Pons (tissue), 1 donor: ENCODE measurements around the gene AGBL1.

Experiments used
- DNase-seq: peaks from one replicate; pipeline ENCODE4 v3.0.0-alpha.2; 2016; ENCODE audit warnings: low spot score

The AGBL1 gene

GRCh38 chr15:86591994-86592735, 512.5 kb downstream of the AGBL1 start:
- DNase-seq: no peak

- DNase-seq: no peak
These were observed 516.1 kb downstream of the AGBL1 start for GRCh38 chr15:86595741-86596140.

DNA sequence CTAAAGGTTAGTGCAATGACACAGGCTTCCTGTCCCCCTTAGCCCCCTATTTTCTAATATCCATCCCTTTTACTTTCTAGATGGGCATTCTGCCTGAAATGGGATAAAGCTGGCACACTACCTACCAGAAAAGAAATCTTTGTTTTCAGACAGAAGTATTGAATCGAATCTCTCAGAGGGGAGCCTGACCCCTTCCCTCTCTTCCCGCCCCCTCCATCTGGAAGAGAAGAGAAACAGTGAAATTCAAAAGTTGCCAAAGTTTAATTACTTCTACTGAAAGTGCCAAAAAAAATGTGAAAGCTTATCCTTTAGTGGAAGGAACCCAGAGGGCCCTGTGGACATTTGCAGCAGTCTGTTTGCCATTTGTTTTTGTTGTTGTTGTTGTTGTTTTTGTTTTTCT, 523.8 kb downstream of the AGBL1 start:
- DNase-seq: no peak

GRCh38 chr15:86608461-86609205, 529.0 kb downstream of the AGBL1 start:
- peak; percentile 15 for DNase-seq

- DNase-seq: no peak
These were observed 529.6 kb downstream of the AGBL1 start for GRCh38 chr15:86609275-86609674.

GRCh38 chr15:86610038-86610437, 530.4 kb downstream of the AGBL1 start:
- DNase-seq: no peak

GRCh38 chr15:86611417-86612040, 531.9 kb downstream of the AGBL1 start:
- no peak for DNase-seq

DNA sequence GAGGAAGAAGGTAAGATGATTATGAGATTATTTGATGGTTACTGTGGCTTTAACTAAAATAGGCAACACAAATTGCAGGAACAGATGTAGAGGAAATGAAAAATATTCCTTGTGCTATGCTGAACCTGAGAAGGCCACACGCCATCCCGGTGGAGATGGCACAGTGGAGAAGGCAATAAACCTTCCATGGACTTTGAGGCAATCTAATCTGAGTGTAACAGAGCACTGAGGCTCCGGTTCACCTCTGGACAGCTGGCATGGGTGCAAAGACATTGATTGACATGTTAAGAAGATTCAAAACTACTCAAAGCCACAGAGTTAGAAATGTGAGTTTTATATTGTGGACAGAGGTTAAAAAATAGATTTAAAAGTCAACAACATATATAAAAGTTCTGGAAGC, 535.7 kb downstream of the AGBL1 start:
- DNase-seq: no peak

DNA sequence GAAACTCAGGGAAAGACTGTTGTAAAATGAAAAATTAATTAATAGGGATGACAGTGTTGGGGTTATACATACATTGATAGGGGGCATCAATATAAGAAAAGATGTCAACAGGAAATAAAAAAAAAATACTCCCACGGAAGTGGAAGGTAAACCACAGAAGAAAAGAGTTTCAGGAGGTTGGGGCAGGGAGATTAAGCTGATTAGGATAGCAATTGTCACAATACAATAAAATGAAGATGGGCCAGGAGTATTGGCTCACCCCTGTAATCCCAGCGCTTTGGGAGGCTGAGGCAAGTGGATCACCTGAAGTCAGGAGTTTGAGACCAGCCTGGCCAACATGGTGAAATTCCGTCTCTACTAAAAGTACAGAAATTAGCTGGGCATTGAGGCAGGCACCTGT, 536.1 kb downstream of the AGBL1 start:
- DNase-seq: no peak

DNA sequence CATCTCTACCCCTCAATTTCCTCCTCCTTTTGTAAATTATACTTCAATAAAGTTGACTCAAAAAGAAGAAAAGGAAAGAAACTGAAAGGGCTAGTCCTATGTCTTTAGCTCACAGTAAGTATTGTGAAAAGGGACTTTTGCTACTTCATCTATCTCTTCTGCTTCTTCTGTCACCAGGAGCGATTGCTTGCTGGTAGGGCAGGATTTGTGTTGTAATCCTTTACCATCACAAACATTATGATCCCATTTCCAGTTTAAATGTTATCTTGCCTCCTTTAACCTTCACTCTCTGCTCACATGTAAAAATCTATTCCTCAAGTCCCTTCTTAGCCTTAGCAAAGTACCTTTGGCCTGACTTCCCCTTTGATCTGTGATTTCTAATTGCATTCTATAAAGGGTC, 537.1 kb downstream of the AGBL1 start:
- no peak for DNase-seq

GRCh38 chr15:86620157-86620556, 540.5 kb downstream of the AGBL1 start:
- no peak for DNase-seq

- no peak for DNase-seq
These were observed 541.1 kb downstream of the AGBL1 start for GRCh38 chr15:86620641-86621349.

DNA sequence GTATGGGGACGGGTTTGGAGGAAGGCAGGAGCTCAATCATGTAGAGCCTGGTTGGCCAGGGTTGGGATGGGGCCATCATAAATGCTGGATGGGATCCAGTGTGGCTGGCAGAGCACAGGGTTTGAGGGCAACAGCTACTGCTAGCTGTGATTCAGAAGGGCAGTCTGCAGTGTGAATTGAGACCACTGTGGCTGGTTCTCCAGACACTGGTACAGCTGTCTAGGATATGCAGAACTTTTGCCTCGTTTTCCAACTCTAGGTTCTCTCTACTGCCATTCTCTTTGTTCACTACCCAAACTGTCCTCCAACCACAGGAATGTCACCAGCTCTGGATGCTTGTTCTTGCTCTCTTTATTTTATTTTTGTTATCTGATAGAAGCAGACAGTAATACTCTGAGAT, 543.6 kb downstream of the AGBL1 start:
- no peak for DNase-seq

DNA sequence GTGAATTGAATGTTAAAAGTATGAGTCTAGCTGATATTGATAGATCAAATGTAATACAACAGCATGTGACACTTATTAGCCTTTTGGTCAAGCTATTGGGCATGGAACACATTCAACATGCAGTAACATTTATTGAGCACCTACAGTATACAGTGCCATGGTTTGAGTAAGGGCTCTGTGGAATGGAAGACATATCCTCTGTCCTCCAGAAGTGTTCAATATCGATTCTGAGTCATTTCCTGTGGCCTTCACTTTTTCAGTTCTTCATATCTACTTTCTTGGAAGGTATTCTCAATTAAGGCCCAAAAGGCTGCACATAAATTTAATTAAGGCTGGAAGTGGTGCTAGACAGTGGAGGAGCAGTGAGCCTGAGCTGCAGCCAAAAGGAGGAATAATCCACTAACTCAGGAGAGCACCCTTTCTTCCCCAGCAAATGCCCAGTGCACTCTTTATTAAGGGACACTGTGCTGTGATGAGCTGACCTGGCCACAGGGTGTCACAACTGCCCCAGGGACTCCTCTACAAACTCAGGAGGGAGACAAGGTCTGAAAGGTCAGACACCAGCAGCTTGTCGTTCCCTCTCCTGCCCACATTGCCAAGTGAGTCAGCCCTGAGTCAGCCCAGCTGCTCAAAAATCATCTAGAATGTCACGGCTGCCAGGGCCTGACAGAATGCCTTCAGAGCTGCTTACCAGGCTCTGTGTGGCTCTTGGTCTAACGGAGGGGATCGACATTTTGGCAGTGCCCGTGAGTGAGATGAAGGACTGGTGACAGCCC, 544.8 kb downstream of the AGBL1 start:
- peak; percentile 45 for DNase-seq

DNA sequence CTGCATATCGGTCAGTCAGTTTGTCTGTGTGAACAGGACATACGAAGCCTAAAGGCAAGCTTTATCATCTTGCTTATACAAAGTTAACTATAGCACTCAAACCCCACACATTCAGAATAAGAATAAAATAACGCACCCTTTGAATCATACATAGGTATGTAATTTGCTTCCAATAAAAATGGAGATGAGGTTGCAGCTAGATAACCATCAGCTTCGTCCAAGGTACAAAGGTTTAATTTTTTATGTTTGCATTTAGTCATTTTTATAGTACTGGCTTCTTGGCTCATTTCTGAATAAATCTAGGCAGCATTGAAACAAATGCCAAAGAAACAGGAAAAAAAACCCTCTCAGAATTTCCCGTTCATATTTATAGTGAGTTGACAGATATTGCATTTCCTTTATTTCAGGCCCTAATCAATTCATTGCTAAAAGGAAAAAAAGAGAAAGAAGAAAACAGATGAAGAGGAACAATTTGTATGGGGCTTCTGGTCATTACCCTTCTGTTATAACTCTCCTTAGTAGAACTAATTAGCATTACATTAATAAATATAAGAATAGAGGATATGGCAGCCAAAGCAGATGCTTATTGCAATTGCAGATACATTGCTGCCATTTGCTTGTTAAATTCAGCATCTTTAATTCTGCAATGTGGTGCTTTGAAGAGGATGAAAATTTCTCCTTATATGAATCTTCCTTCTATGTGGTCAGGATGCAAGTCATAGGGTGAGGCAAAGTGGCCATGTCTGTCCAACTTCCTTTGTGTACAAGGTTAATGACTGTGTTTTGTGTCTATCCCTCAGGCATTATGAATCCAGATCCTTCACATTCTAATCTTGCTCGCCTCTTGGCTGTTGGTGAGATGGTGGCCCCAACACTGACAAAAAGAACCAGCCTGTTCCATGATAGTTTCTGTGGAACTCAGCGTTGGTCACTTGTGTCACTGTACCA, 550.0 kb downstream of the AGBL1 start:
- no peak for DNase-seq

- no peak for DNase-seq
These were observed 551.3 kb downstream of the AGBL1 start for GRCh38 chr15:86630946-86631345.

- no peak for DNase-seq
These were observed 554.5 kb downstream of the AGBL1 start for GRCh38 chr15:86634146-86634545.

GRCh38 chr15:86634992-86635638, 555.4 kb downstream of the AGBL1 start:
- DNase-seq: no peak

DNA sequence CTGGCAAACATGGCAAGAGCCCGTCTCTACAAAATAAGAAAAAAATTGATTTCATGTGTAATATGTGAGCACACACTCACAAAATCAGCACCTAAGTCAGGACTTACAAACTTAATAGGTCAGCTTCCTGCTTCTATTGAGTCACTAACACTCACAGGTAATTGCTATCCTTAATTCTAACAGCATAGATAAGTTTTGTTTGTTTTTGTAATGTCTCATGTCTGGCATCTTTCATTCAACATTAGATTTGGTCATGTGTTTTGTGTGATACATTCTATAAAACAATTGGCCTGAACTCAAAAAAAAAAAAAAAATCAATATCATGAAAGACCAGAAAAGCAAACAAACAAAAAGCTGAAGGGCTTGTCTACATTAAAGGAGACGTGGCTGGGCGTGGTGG, 564.7 kb downstream of the AGBL1 start:
- no peak for DNase-seq

GRCh38 chr15:86645925-86646500, 566.3 kb downstream of the AGBL1 start:
- no peak for DNase-seq
